PFSK-1 (cell line): ENCODE measurements around the gene CXCL13.

Source experiments
- SIN3A ChIP-seq: IDR thresholded peaks from 2 replicates; pipeline ENCODE4 v1.6.1; 2012; ENCODE audit warnings: mild to moderate bottlenecking, low read length, moderate library complexity, borderline replicate concordance; ENCODE audit not compliant: insufficient read depth
- TAF1 ChIP-seq: IDR thresholded peaks from 2 replicates; pipeline ENCODE4 v1.6.1; 2012; ENCODE audit warnings: low read length, control low read depth, borderline replicate concordance; ENCODE audit not compliant: insufficient read depth

DNA sequence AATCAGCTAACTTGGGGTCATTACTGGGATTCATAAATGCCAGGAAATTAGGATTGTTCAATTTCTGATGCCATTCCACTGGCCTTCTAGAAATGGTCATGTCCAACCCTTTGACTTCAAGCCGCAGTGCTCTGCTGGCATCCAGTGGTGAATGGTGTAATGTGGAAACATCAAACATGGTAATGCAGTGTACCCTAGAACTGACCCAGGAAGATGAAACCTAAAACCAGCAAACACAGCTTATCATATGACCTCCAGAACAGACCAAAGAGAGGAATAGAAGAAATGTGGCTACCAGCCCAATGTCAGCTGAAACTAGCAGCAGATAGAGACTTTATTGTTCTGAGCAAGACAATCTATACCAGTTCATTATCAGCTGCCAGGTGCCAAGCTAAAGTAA is 13.8 kb downstream of the CXCL13 start:
- no peak for TF ChIP-seq SIN3A
- no peak for TF ChIP-seq TAF1
